KMS-11 (cell line): ENCODE results near the gene TMEM150C.
"Not testable (repeated sequence)": the region's sequence is repeated elsewhere in the genome, so short reads cannot be mapped to it uniquely, and the experiment has no call there.

ENCODE experiments used
- H2AFZ ChIP-seq: fragments of 200-600 bp; sonication (generic); 2 replicates; pipeline ENCODE4 v1.6.1; 2016; ENCODE audit warnings: antibody characterized with exemption, mixed run types, low read depth
- H3K27ac ChIP-seq: fragments of 200-600 bp; sonication (generic); 2 replicates; pipeline ENCODE4 v1.6.1; 2016; ENCODE audit warnings: mild to moderate bottlenecking, mixed run types
- H3K27me3 ChIP-seq: fragments of 200-600 bp; sonication (generic); 2 replicates; pipeline ENCODE4 v1.6.1; 2017; ENCODE audit warnings: mild to moderate bottlenecking, low read depth, mixed run types, moderate library complexity; ENCODE audit not compliant: insufficient read depth
- H3K36me3 ChIP-seq: fragments of 200-600 bp; sonication (generic); 2 replicates; pipeline ENCODE4 v1.6.1; 2017; ENCODE audit warnings: mild to moderate bottlenecking, mixed run types; ENCODE audit not compliant: insufficient read depth
- H3K4me1 ChIP-seq: fragments of 200-600 bp; sonication (generic); 2 replicates; pipeline ENCODE4 v1.6.1; 2016; ENCODE audit warnings: mild to moderate bottlenecking, low read depth, mixed run types; ENCODE audit not compliant: poor library complexity, severe bottlenecking
- H3K4me2 ChIP-seq: fragments of 200-600 bp; sonication (generic); 2 replicates; pipeline ENCODE4 v1.7.0; 2016; ENCODE audit warnings: mild to moderate bottlenecking, mixed run types
- H3K4me3 ChIP-seq: fragments of 200-600 bp; sonication (generic); IDR thresholded peaks from 2 replicates; pipeline ENCODE4 v1.6.1; 2017; ENCODE audit warnings: low read depth, low read length, mixed read lengths; ENCODE audit not compliant: insufficient read depth
- H3K79me2 ChIP-seq: fragments of 200-600 bp; sonication (generic); 2 replicates; pipeline ENCODE4 v1.6.1; 2016; ENCODE audit warnings: low read depth, mixed run types; ENCODE audit not compliant: insufficient read depth
- H3K9ac ChIP-seq: fragments of 200-600 bp; sonication (generic); 2 replicates; pipeline ENCODE4 v1.6.1; 2016; ENCODE audit warnings: mild to moderate bottlenecking, mixed run types
- H4K20me1 ChIP-seq: fragments of 200-600 bp; sonication (generic); 2 replicates; pipeline ENCODE4 v1.6.1; 2016; ENCODE audit warnings: mild to moderate bottlenecking, mixed run types; ENCODE audit not compliant: insufficient read depth
- CTCF ChIP-seq: fragments of 200-600 bp; sonication (generic); conservative IDR thresholded peaks from 2 replicates; pipeline ENCODE4 v1.6.1; 2017; ENCODE audit warnings: low read depth, mild to moderate bottlenecking, antibody characterized with exemption, low read length, moderate library complexity, mixed read lengths

TMEM150C gene

DNA sequence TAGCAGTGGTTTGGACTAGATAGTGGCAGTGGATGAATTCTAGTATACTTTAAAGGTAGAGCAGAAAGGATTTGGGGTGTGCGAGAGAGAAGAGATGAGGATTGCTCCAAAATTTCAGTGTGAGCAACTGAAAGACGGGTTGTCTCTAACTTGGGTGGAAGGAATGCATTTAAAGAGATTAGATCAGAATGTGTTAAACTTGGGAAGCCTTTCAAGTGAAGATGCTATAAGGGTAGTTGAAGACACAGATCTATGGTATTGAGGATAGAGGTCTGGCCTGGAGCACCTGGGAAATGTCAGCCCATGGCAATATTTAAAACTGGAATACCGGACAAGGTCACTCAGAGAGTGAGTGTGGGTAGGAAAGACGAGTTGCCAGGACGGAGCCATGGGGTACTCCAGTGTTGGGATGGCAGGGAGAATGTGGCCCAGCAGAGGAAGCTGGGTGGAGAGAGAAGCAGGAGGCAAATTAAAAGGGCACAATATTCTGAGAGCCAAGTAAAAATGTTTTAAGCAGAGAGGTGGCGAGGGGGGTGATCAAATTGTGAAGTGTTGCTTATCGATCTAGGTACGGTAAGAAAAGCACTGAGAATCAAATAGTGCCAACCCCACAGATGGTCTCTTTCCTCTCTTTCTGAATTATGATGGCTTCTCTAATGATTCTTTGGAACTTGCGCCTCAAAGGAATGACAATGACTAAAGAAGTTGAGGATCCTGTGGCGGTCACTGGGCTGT, 80.8 kb downstream of the TMEM150C start:
- Histone ChIP-seq H3K4me3 (no peak overlapping the region), H3K4me2 (no peak overlapping the region), H2AFZ (no peak overlapping the region), H4K20me1 (no peaks in the 10 kb centered on the region), H3K4me1 (no peaks in the 10 kb centered on the region), H3K36me3 (no peaks in the 10 kb centered on the region), H3K27ac (no peak overlapping the region), H3K79me2 (no peaks in the 10 kb centered on the region), H3K27me3 (no peaks in the 10 kb centered on the region), H3K9ac (no peak overlapping the region)
- TF ChIP-seq CTCF: no peak

DNA sequence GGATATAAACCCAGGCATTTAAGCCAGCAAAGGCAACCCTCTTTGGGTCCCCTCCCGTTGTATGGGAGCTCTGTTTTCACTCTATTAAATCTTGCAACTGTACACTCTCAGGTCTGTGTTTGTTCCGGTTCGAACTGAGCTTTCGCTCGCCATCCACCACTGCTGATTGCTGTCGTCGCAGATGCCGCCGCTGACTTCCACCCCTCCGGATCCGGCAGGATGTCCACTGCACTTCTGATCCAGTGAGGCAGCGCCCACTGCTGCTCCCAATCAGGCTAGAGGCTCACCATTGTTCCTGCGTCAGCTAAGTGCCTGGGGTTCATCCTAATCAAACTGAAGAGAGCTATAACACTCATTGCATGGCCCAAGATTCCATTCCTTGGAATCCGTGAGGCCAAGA, 82.2 kb downstream of the TMEM150C start:
- Histone ChIP-seq H3K27me3 (no peaks in the 10 kb centered on the region), H3K4me3 (no peak overlapping the region), H3K36me3 (no peaks in the 10 kb centered on the region), H3K79me2 (no peaks in the 10 kb centered on the region), H3K4me2 (no peak overlapping the region), H3K9ac (no peak overlapping the region), H4K20me1 (no peaks in the 10 kb centered on the region), H2AFZ (no peak overlapping the region), H3K27ac (no peak overlapping the region), H3K4me1 (no peaks in the 10 kb centered on the region)
- TF ChIP-seq CTCF: no peak

DNA sequence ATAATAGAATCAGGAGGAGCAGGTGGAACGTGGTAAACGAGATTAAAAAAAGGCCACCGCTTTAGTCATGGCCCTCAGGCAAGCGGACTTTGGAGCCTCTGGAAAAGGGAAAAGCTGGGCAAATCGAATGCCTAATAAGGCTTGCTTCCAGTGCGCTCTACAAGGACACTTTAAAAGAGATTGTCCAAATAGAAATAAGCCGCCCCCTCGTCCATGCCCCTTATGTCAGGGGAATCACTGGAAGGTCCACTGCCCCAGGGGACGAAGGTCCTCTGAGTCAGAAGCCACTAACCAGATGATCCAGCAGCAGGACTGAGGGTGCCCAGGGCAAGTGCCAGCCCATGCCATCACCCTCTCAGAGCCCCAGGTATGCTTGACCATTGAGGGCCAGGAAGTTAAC, 84.3 kb downstream of the TMEM150C start:
- not testable (repeated sequence) for H3K79me2 ChIP-seq, H3K4me2 ChIP-seq, H3K9ac ChIP-seq, H3K4me1 ChIP-seq, H4K20me1 ChIP-seq, H3K27me3 ChIP-seq, H3K36me3 ChIP-seq, H3K4me3 ChIP-seq, H2AFZ ChIP-seq, H3K27ac ChIP-seq

- H3K4me1 ChIP-seq, H3K9ac ChIP-seq, H3K4me3 ChIP-seq, H3K79me2 ChIP-seq, H2AFZ ChIP-seq, H3K27ac ChIP-seq, H3K27me3 ChIP-seq, H3K36me3 ChIP-seq, H4K20me1 ChIP-seq, H3K4me2 ChIP-seq: not testable (repeated sequence)
These were observed 85.9 kb downstream of the TMEM150C start for GRCh38 chr4:82475931-82476330.

DNA sequence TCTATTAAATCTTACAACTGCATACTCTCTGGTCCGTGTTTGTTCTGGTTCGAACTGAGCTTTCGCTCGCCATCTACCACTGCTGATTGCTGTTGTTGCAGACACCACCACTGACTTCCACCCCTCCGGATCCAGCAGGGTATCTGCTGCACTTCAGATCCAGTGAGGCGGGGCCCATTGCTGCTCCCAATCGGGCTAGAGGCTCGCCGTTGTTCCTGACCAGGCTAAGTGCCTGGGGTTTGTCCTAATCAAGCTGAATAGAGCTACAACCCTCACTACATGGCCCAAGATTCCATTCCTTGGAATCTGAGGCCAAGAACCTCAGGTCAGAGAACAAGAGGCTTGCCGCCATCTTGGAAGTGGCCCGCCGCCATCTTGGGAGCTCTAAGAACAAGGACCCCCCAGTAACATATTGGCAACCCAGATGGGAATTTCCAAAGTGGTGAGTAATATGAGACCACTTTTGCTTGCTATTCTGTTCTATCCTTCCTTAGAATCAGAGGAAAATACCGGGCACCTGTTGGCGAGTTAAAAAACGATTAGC, 88.1 kb downstream of the TMEM150C start:
- no peak overlapping the region for H3K4me2 ChIP-seq

DNA sequence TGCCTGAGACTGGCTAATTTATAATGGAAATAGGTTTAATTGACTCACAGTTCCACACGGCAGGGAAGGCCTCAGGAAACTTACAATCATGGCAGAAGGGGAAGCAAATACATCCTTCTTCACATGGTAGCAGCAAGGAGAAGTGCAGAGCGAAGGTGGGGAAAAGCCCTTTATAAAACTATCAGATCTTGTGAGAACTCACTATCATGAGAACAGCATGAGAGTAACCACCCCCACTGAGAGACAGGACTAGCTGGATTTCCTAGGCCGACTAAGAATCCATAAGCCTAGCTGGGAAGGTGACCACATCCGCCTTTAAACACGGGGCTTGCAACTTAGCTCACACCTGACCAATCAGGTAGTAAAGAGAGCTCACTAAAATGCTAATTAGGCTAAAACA, 88.7 kb downstream of the TMEM150C start:
- H4K20me1 ChIP-seq, H2AFZ ChIP-seq, H3K4me3 ChIP-seq: not testable (repeated sequence)

More for the DNA sequence above, 88.1 kb downstream of the TMEM150C start:
- TF ChIP-seq CTCF: no peak
- Histone ChIP-seq H3K36me3 (no peaks in the 10 kb centered on the region), H3K9ac (no peak overlapping the region), H4K20me1 (no peaks in the 10 kb centered on the region), H3K4me1 (no peaks in the 10 kb centered on the region), H2AFZ (no peak overlapping the region), H3K27ac (no peak overlapping the region), H3K4me3 (no peak overlapping the region), H3K27me3 (no peaks in the 10 kb centered on the region), H3K79me2 (no peaks in the 10 kb centered on the region)

More for the DNA sequence above, 88.7 kb downstream of the TMEM150C start:
- not testable (repeated sequence) for H3K79me2 ChIP-seq, H3K4me1 ChIP-seq, H3K36me3 ChIP-seq, H3K9ac ChIP-seq, H3K4me2 ChIP-seq, H3K27ac ChIP-seq, H3K27me3 ChIP-seq
